GM21447 (cell line): ENCODE results near the gene SLC36A3.
"Not testable (repeated sequence)": the region's sequence is repeated elsewhere in the genome, so short reads cannot be mapped to it uniquely, and the experiment has no call there.

ENCODE experiments used
- ATAC-seq: cut with Tn5 transposase; IDR thresholded peaks from one replicate; pipeline ENCODE4 v1.9.1; 2021; ENCODE audit not compliant: unreplicated experiment

Gene SLC36A3

GRCh38 chr5:151309266-151309665 is 5.7 kb upstream of the SLC36A3 start:
- not testable (repeated sequence) for ATAC-seq

GRCh38 chr5:151298063-151298855 is 5.3 kb downstream of the SLC36A3 start:
- ATAC-seq, result no peak

GRCh38 chr5:151296974-151297373 is 6.6 kb downstream of the SLC36A3 start:
- no peak for ATAC-seq

- no peak for ATAC-seq
Measured at GRCh38 chr5:151296478-151296830, 7.1 kb downstream of the SLC36A3 start.

- ATAC-seq, result no peak
Measured at GRCh38 chr5:151295791-151296477, 7.6 kb downstream of the SLC36A3 start.

- no peak for ATAC-seq
Measured at GRCh38 chr5:151295138-151295537, 8.4 kb downstream of the SLC36A3 start.

- ATAC-seq, result no peak
Measured at GRCh38 chr5:151293624-151294023, 9.9 kb downstream of the SLC36A3 start.

- no peak for ATAC-seq
Measured at GRCh38 chr5:151288180-151288579, 15.4 kb downstream of the SLC36A3 start.

- ATAC-seq, result no peak
Measured at GRCh38 chr5:151286246-151286645, 17.3 kb downstream of the SLC36A3 start.

GRCh38 chr5:151285683-151286082 is 17.9 kb downstream of the SLC36A3 start:
- ATAC-seq, result no peak

GRCh38 chr5:151284392-151284967 is 19.1 kb downstream of the SLC36A3 start:
- ATAC-seq, result no peak

GRCh38 chr5:151283120-151283825 is 20.3 kb downstream of the SLC36A3 start:
- no peak for ATAC-seq

- no peak for ATAC-seq
Measured at GRCh38 chr5:151281001-151281639, 22.4 kb downstream of the SLC36A3 start.

- ATAC-seq, result no peak
Measured at GRCh38 chr5:151280443-151280842, 23.1 kb downstream of the SLC36A3 start.

GRCh38 chr5:151278845-151279244 is 24.7 kb downstream of the SLC36A3 start:
- ATAC-seq, result no peak

- ATAC-seq, result no peak
Measured at GRCh38 chr5:151275803-151276202, 27.8 kb downstream of the SLC36A3 start.

- no peak for ATAC-seq
Measured at GRCh38 chr5:151274666-151275065, 28.9 kb downstream of the SLC36A3 start.

- no peak for ATAC-seq
Measured at GRCh38 chr5:151271336-151271735, 32.2 kb downstream of the SLC36A3 start.

GRCh38 chr5:151270599-151270998 is 33.0 kb downstream of the SLC36A3 start:
- peak; percentile 91 for ATAC-seq

- no peak for ATAC-seq
Measured at GRCh38 chr5:151267491-151268260, 35.9 kb downstream of the SLC36A3 start.
